ENCODE data around the gene ANKRD52. TPM values are rescaled to one million over a fixed set of nuclear protein-coding genes. Genes with fewer than 3 reads are reported as not detected.
A peak's percentile ranks its signal among the peaks of the same experiment; 100 is the strongest.

Gene ANKRD52
- total RNA-seq, 3 donors from 2014 or later: 35.6 to 53.8 (median 43.1) TPM

- H3K4me3 ChIP-seq: peak overlapping the region; percentile 54
- TF ChIP-seq CTCF (IDR thresholded peaks at IDR 0.05): no peak
- peaks cover 4% of the 10 kb centered on the region for H3K36me3 ChIP-seq (ENCODE audit: low read depth)
- ATAC-seq: peak; percentile 2
- intact Hi-C loops (cut with DNase I, micrococcal nuclease): no loop called here
- H3K4me1 ChIP-seq (ENCODE audit: low read depth): peaks cover 27% of the 10 kb centered on the region
- H3K9me3 ChIP-seq: no peaks in the 10 kb centered on the region
- DNase-seq: peak; percentile 45 to 67 (median 63)
Observed at GRCh38 chr12:56221232-56221756, 36.9 kb downstream of the ANKRD52 start.

- H3K36me3 ChIP-seq (ENCODE audit: low read depth): peaks cover 4% of the 10 kb centered on the region
- H3K4me3 ChIP-seq: peak overlapping the region; percentile 54
- intact Hi-C loops (cut with DNase I, micrococcal nuclease): no loop called here
- DNase-seq: no peak
- H3K9me3 ChIP-seq: no peaks in the 10 kb centered on the region
- no peak for ATAC-seq
- TF ChIP-seq CTCF (IDR thresholded peaks at IDR 0.05): no peak
- peaks cover 27% of the 10 kb centered on the region for H3K4me1 ChIP-seq (ENCODE audit: low read depth)
Observed at GRCh38 chr12:56220611-56221231, 37.5 kb downstream of the ANKRD52 start.

- H3K4me3 ChIP-seq: no peak overlapping the region
- ATAC-seq: no peak
- peaks cover 27% of the 10 kb centered on the region for H3K4me1 ChIP-seq (ENCODE audit: low read depth)
Observed at GRCh38 chr12:56219840-56220239, 38.3 kb downstream of the ANKRD52 start.

GRCh38 chr12:56216461-56216860, 41.7 kb downstream of the ANKRD52 start:
- no peaks in the 10 kb centered on the region for H3K36me3 ChIP-seq (ENCODE audit: low read depth)
- H3K4me1 ChIP-seq (ENCODE audit: low read depth): peaks cover 12% of the 10 kb centered on the region
- no peak overlapping the region for H3K4me3 ChIP-seq
- intact Hi-C loops (cut with DNase I, micrococcal nuclease): no loop called here
- ATAC-seq (no peak), DNase-seq (no peak)
- H3K9me3 ChIP-seq: no peaks in the 10 kb centered on the region
- TF ChIP-seq CTCF (IDR thresholded peaks at IDR 0.05): no peak

More at GRCh38 chr12:56219840-56220239, 38.3 kb downstream of the ANKRD52 start:
- TF ChIP-seq CTCF (IDR thresholded peaks at IDR 0.05): no peak
- peaks cover 4% of the 10 kb centered on the region for H3K36me3 ChIP-seq (ENCODE audit: low read depth)
- intact Hi-C loops (cut with DNase I, micrococcal nuclease): no loop called here
- H3K9me3 ChIP-seq: no peaks in the 10 kb centered on the region
- DNase-seq: no peak

- no peak for DNase-seq
- intact Hi-C loops (cut with DNase I, micrococcal nuclease): no loop called here
Observed at GRCh38 chr12:56213878-56214277, 44.3 kb downstream of the ANKRD52 start.

More at GRCh38 chr12:56213878-56214277, 44.3 kb downstream of the ANKRD52 start:
- Histone ChIP-seq H3K4me3 (no peak overlapping the region), H3K4me1 (ENCODE audit: low read depth) (no peaks in the 10 kb centered on the region), H3K36me3 (ENCODE audit: low read depth) (no peaks in the 10 kb centered on the region), H3K9me3 (no peaks in the 10 kb centered on the region)
- TF ChIP-seq CTCF (IDR thresholded peaks at IDR 0.05): no peak
- ATAC-seq: no peak
